Panc1 (cell line): ENCODE data around the gene SLCO1B3. TPM values are rescaled to one million over a fixed set of nuclear protein-coding genes. Genes with fewer than 3 reads are reported as not detected.

Experiments
- ATAC-seq: fragments of 200-7000 bp; cut with Tn5 transposase; 2 replicates; pipeline ENCODE4 v1.9.1; 2020; ENCODE audit warnings: mild to moderate bottlenecking, moderate library complexity
- BruUV-seq: library from RNA; stranded (reverse); fragments of 400-500 nt; replicated peaks from 2 replicates; lab custom pipeline; 2021; lab: Mats Ljungman, UMichigan
- CTCF ChIA-PET: fragments of 300-600 bp; sonication (Branson Sonifier 250); formaldehyde crosslinking; loops from one replicate; lab custom pipeline; 2022; ENCODE audit warnings: antibody characterized with exemption; lab: Charles Lee
- POLR2A ChIA-PET: fragments of 300-600 bp; sonication (Branson Sonifier 250); formaldehyde crosslinking; loops from one replicate; lab custom pipeline; 2022; ENCODE audit warnings: antibody characterized with exemption; lab: Charles Lee
- DNase-seq: peaks from one replicate; pipeline ENCODE4 v3.0.0-alpha.2; 2010; ENCODE audit warnings: low read depth, low spot score
- H3K27ac ChIP-seq: 2 replicates; pipeline ENCODE4 v1.5.1; 2011; ENCODE audit warnings: mild to moderate bottlenecking, low read length, inconsistent platforms
- H3K27me3 ChIP-seq: fragments of 200-500 bp; sonication (Bioruptor generic); 2 replicates; pipeline ENCODE4 v1.6.0; 2014; ENCODE audit warnings: low read length, inconsistent platforms; ENCODE audit not compliant: control insufficient read depth, insufficient read depth
- H3K36me3 ChIP-seq: fragments of 200-500 bp; sonication (Bioruptor generic); 2 replicates; pipeline ENCODE4 v1.5.1; 2014; ENCODE audit warnings: inconsistent platforms, mild to moderate bottlenecking, low read length, moderate library complexity; ENCODE audit not compliant: control insufficient read depth, insufficient read depth
- H3K4me1 ChIP-seq: 2 replicates; pipeline ENCODE4 v1.5.1; 2011; ENCODE audit warnings: inconsistent platforms, mild to moderate bottlenecking, low read length, moderate library complexity; ENCODE audit not compliant: control insufficient read depth, insufficient read depth
- H3K4me3 ChIP-seq, 2 experiments: 2 replicates each; pipeline ENCODE4 v1.5.1; 2011 to 2012; ENCODE audit warnings: low read depth in 2 of 2, low read length in 2 of 2, mild to moderate bottlenecking in 2 of 2, inconsistent platforms in 1 of 2, moderate library complexity in 1 of 2
- H3K9me3 ChIP-seq: fragments of 200-500 bp; sonication (Bioruptor generic); 2 replicates; pipeline ENCODE4 v1.5.1; 2014; ENCODE audit warnings: low read depth, mild to moderate bottlenecking, inconsistent platforms, low read length, moderate library complexity; ENCODE audit not compliant: control insufficient read depth, insufficient read depth
- POLR2AphosphoS5 ChIP-seq: IDR thresholded peaks from 2 replicates; pipeline ENCODE4 v1.6.1; 2012; ENCODE audit warnings: mild to moderate bottlenecking, low read depth, low read length, moderate library complexity
- SIN3A ChIP-seq: IDR thresholded peaks from 2 replicates; pipeline ENCODE4 v1.6.1; 2012; ENCODE audit warnings: low read depth, mild to moderate bottlenecking, low read length, moderate library complexity, borderline replicate concordance; ENCODE audit not compliant: insufficient read depth
- TCF7L2 ChIP-seq: IDR thresholded peaks from 2 replicates; pipeline ENCODE4 v1.6.1; 2011; ENCODE audit warnings: mild to moderate bottlenecking, low read depth, low read length, inconsistent platforms
- in situ Hi-C: cut with HindIII; loops from 2 replicates; pipeline ENCODE4 v1.10.0; 2016; ENCODE audit warnings: low sequenced_read_pairs, low pct_unique_long_range_greater_than_20kb
- intact Hi-C: fragments of 100-400 bp; cut with micrococcal nuclease; formaldehyde crosslinking; loops from one replicate; pipeline ENCODE4 v1.10.0; 2022; ENCODE audit not compliant: unreplicated experiment
- total RNA-seq: library from RNA; stranded (reverse); gene quantifications from one replicate; pipeline ENCODE4 v1.2.1, GENCODE V29; 2021; ENCODE audit not compliant: unreplicated experiment
- TF ChIP-seq, protein P1 (sequence below): fragments of 450-650 bp; IDR thresholded peaks from 2 replicates; pipeline ENCODE4 v1.5.1; 2017; ENCODE audit warnings: mild to moderate bottlenecking
- TF ChIP-seq, protein P2 (sequence below), 2 experiments: IDR thresholded peaks; 2 replicates each; pipeline ENCODE4 v1.6.1; 2011 to 2012; ENCODE audit warnings: low read depth in 2 of 2, control low read depth in 1 of 2, low read length in 1 of 2, mild to moderate bottlenecking in 1 of 2, moderate library complexity in 1 of 2; ENCODE audit not compliant: insufficient read depth in 1 of 2

The SLCO1B3 gene
- total RNA-seq, 1 experiment from 2014 or later: 0.85 TPM

DNA sequence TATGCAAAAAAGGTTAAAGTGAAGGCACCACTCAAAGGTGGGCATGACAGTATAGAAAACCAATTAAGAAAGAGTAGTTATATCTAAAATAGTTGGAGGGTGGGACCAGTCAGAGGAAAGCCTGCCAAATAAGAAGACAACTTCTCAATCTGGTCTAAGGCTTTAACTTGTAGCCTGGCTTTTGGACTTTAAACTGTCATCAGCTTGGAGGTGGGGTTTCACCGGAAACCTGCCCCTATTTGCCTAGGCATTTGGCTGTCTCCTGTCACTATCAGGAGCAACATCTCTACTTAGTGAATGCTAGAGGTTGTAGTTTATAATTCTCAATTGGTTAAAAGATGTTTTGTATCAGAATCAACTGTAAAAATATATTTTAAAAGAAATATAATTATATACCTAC is 107.3 kb downstream of the SLCO1B3 start:
- no peaks in the 10 kb centered on the region for H3K9me3 ChIP-seq
- TF ChIP-seq, protein P1, sequence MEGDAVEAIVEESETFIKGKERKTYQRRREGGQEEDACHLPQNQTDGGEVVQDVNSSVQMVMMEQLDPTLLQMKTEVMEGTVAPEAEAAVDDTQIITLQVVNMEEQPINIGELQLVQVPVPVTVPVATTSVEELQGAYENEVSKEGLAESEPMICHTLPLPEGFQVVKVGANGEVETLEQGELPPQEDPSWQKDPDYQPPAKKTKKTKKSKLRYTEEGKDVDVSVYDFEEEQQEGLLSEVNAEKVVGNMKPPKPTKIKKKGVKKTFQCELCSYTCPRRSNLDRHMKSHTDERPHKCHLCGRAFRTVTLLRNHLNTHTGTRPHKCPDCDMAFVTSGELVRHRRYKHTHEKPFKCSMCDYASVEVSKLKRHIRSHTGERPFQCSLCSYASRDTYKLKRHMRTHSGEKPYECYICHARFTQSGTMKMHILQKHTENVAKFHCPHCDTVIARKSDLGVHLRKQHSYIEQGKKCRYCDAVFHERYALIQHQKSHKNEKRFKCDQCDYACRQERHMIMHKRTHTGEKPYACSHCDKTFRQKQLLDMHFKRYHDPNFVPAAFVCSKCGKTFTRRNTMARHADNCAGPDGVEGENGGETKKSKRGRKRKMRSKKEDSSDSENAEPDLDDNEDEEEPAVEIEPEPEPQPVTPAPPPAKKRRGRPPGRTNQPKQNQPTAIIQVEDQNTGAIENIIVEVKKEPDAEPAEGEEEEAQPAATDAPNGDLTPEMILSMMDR: no peak
- TF ChIP-seq POLR2AphosphoS5 (no peak), TCF7L2 (no peak), SIN3A (no peak)
- TF ChIP-seq, protein P2, sequence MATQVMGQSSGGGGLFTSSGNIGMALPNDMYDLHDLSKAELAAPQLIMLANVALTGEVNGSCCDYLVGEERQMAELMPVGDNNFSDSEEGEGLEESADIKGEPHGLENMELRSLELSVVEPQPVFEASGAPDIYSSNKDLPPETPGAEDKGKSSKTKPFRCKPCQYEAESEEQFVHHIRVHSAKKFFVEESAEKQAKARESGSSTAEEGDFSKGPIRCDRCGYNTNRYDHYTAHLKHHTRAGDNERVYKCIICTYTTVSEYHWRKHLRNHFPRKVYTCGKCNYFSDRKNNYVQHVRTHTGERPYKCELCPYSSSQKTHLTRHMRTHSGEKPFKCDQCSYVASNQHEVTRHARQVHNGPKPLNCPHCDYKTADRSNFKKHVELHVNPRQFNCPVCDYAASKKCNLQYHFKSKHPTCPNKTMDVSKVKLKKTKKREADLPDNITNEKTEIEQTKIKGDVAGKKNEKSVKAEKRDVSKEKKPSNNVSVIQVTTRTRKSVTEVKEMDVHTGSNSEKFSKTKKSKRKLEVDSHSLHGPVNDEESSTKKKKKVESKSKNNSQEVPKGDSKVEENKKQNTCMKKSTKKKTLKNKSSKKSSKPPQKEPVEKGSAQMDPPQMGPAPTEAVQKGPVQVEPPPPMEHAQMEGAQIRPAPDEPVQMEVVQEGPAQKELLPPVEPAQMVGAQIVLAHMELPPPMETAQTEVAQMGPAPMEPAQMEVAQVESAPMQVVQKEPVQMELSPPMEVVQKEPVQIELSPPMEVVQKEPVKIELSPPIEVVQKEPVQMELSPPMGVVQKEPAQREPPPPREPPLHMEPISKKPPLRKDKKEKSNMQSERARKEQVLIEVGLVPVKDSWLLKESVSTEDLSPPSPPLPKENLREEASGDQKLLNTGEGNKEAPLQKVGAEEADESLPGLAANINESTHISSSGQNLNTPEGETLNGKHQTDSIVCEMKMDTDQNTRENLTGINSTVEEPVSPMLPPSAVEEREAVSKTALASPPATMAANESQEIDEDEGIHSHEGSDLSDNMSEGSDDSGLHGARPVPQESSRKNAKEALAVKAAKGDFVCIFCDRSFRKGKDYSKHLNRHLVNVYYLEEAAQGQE (IDR thresholded peaks at IDR 0.05; ENCODE audit: insufficient read depth in 1 of 2, low read depth in 2 of 2, low read length in 1 of 2): no peak

DNA sequence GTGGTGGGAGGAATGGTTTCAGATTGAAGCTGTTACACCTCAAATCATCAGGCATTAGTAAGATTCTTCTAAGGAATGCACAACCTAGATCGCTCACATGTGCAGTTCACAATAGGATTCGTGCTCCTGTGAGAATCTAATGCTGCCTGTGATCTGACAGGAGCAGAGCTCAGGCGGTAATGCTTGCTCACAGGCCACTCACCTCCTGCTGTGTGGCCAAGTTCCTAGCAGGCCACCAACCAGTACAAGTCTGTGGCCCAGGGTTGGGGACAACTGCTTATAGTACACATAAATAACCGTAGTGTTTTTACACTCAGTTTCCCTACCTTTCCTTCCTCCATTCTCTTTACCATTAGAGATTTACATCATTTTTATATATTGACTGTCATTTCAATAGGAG is 121.4 kb downstream of the SLCO1B3 start:
- Histone ChIP-seq H3K27me3 (no peaks in the 10 kb centered on the region), H3K4me3 (no peak overlapping the region), H3K4me1 (no peaks in the 10 kb centered on the region), H3K9me3 (no peaks in the 10 kb centered on the region), H3K36me3 (no peaks in the 10 kb centered on the region), H3K27ac (no peak overlapping the region)
- TF ChIP-seq, protein P1: no peak
- TF ChIP-seq SIN3A (no peak), TCF7L2 (no peak), POLR2AphosphoS5 (no peak)
- TF ChIP-seq, protein P2 (IDR thresholded peaks at IDR 0.05; ENCODE audit: insufficient read depth in 1 of 2, low read depth in 2 of 2, low read length in 1 of 2): no peak
- no peak for DNase-seq
- intact Hi-C loops: no loop called here
- ChIA-PET POLR2A (no interaction called here), CTCF (no interaction called here)
- no peak for ATAC-seq
- in situ Hi-C loops: no loop called here
- BruUV-seq: no TSS peak

More for the DNA sequence above, 107.3 kb downstream of the SLCO1B3 start:
- BruUV-seq: no TSS peak
- no peak for ATAC-seq
- no peak for DNase-seq
- Histone ChIP-seq H3K4me3 (no peak overlapping the region), H3K27me3 (no peaks in the 10 kb centered on the region), H3K27ac (no peak overlapping the region), H3K4me1 (no peaks in the 10 kb centered on the region), H3K36me3 (no peaks in the 10 kb centered on the region)
- ChIA-PET CTCF (no interaction called here), POLR2A (no interaction called here)
- in situ Hi-C loops (no loop called here), intact Hi-C loops (no loop called here)
